Thyroid gland (tissue), 4 donors: ENCODE results near the gene SAT2. TPM values are rescaled to one million over a fixed set of nuclear protein-coding genes. Genes with fewer than 3 reads are reported as not detected.
A peak's percentile ranks its signal among the peaks of the same experiment; 100 is the strongest.

ENCODE experiments used
- DNase-seq, 2 donors: peaks; one replicate each; pipeline ENCODE4 v3.0.0-alpha.2; 2019
- H3K27ac ChIP-seq, 3 donors: fragments of 200-600 bp; sonication (generic); 1 replicate in 2 of 3; 2 replicates in 1 of 3; pipeline ENCODE4 v1.5.1; 2016 to 2019; ENCODE audit warnings: mild to moderate bottlenecking in 1 of 3, moderate library complexity in 1 of 3
- H3K27me3 ChIP-seq: fragments of 200-600 bp; sonication (generic); one replicate; pipeline ENCODE4 v1.5.1; 2019
- H3K36me3 ChIP-seq, 2 donors: fragments of 200-600 bp; sonication (generic); one replicate each; pipeline ENCODE4 v1.5.1; 2016 to 2019
- H3K4me1 ChIP-seq, 2 donors: fragments of 200-600 bp; sonication (generic); one replicate each; pipeline ENCODE4 v1.5.1; 2017 to 2019
- H3K4me3 ChIP-seq, 3 donors: fragments of 200-600 bp; sonication (generic); replicated peaks in 1 of 3; 1 replicate in 2 of 3; 2 replicates in 1 of 3; pipeline ENCODE4 v1.5.1; 2016; ENCODE audit warnings: mild to moderate bottlenecking in 1 of 3
- H3K9me3 ChIP-seq: fragments of 200-600 bp; sonication (generic); one replicate; pipeline ENCODE4 v1.5.1; 2017
- CTCF ChIP-seq, 6 experiments: fragments of 200-600 bp in 3 of 6; fragments of 450-650 bp in 3 of 6; sonication (generic) in 3 of 6; IDR thresholded peaks; one replicate each; pipeline ENCODE4 v1.5.1; 2016 to 2019; ENCODE audit warnings: antibody characterized with exemption in 6 of 6, mild to moderate bottlenecking in 2 of 6, inconsistent platforms in 1 of 6, moderate library complexity in 1 of 6
- POLR2A ChIP-seq, 2 donors: fragments of 450-650 bp; IDR thresholded peaks; one replicate each; pipeline ENCODE4 v1.6.1; 2017; ENCODE audit warnings: antibody characterized with exemption in 2 of 2, mild to moderate bottlenecking in 2 of 2, moderate library complexity in 1 of 2
- WGBS, 2 donors: methylation state at CpG; one replicate each; pipeline ENCODE4 v1.1.5; 2017; 5-methylcytosine and 5-hydroxymethylcytosine counted together
- intact Hi-C: fragments of 100-400 bp; cut with DNase I; formaldehyde crosslinking; loops from one replicate; pipeline ENCODE4 v1.15.1; 2023
- total RNA-seq, 4 donors: library from RNA; depleted of rRNA; stranded (reverse); fragments of >200 nt; gene quantifications; one replicate each; pipeline ENCODE4 v1.2.3, GENCODE V29; 2016

The SAT2 gene
- total RNA-seq, 4 donors from 2014 or later, result 59.5 to 74.2 (median 61.9) TPM

GRCh38 chr17:7652388-7653356 lies 25.1 kb upstream of the SAT2 start:
- no peaks in the 10 kb centered on the region for H3K9me3 ChIP-seq
- H3K36me3 ChIP-seq, result no peaks in the 10 kb centered on the region
- H3K4me1 ChIP-seq, result peaks cover 17 to 20% of the 10 kb centered on the region in 2 donors
- peak; percentile 24 to 29 for DNase-seq
- H3K4me3 ChIP-seq, result no peak overlapping the region
- intact Hi-C loops, result no loop called here
- H3K27ac ChIP-seq, result no peak overlapping the region
- no peak for TF ChIP-seq CTCF (IDR thresholded peaks at IDR 0.05)
- 68 to 70% methylated on average over 11 to 12 of the region's 12 CpGs for WGBS, 2 donors
- no peaks in the 10 kb centered on the region for H3K27me3 ChIP-seq

- Histone ChIP-seq H3K4me1 (peaks cover 17 to 20% of the 10 kb centered on the region in 2 donors), H3K9me3 (no peaks in the 10 kb centered on the region), H3K4me3 (peak overlapping the region; percentile 3 to 44 (median 11)), H3K36me3 (no peaks in the 10 kb centered on the region), H3K27ac (peak overlapping the region in 2 of 3 donors; percentile 20 to 50), H3K27me3 (no peaks in the 10 kb centered on the region)
- DNase-seq, result peak; percentile 11 to 37
- 9 to 22% methylated on average over 2 to 16 of the region's 54 CpGs for WGBS, 2 donors
- intact Hi-C loops, result no loop called here
- TF ChIP-seq POLR2A (IDR thresholded peaks at IDR 0.05), result no peak
- TF ChIP-seq CTCF (IDR thresholded peaks at IDR 0.05), result no peak
Measured at GRCh38 chr17:7651665-7652387, 24.2 kb upstream of the SAT2 start.

GRCh38 chr17:7651097-7651664 lies 23.6 kb upstream of the SAT2 start:
- H3K27ac ChIP-seq, result peak overlapping the region in 2 of 3 donors; percentile 20 to 50
- no peak for TF ChIP-seq CTCF (IDR thresholded peaks at IDR 0.05)
- 1 to 2% methylated on average over 22 to 35 of the region's 45 CpGs for WGBS, 2 donors
- H3K4me1 ChIP-seq, result peaks cover 17 to 20% of the 10 kb centered on the region in 2 donors
- H3K4me3 ChIP-seq, result peak overlapping the region; percentile 3 to 44 (median 11)
- intact Hi-C loops, result no loop called here
- H3K36me3 ChIP-seq, result no peaks in the 10 kb centered on the region
- no peaks in the 10 kb centered on the region for H3K9me3 ChIP-seq
- no peak for DNase-seq
- no peaks in the 10 kb centered on the region for H3K27me3 ChIP-seq

- Histone ChIP-seq H3K9me3 (no peaks in the 10 kb centered on the region), H3K4me1 (peaks cover 17 to 20% of the 10 kb centered on the region in 2 donors), H3K4me3 (peak within 1 kb of the TSS; percentile 11 to 44 (median 15)), H3K27ac (peak within 1 kb of the TSS in 2 of 3 donors; percentile 20 to 50), H3K27me3 (no peaks in the 10 kb centered on the region), H3K36me3 (no peaks in the 10 kb centered on the region)
- peak; percentile 75 to 85 for DNase-seq
- intact Hi-C loops, result no loop called here
- no peak for TF ChIP-seq POLR2A (IDR thresholded peaks at IDR 0.05)
- TF ChIP-seq CTCF (IDR thresholded peaks at IDR 0.05), result no peak
- WGBS, 2 donors, result 3 to 4% methylated on average over 10 to 22 of the region's 34 CpGs
Measured at GRCh38 chr17:7650509-7651096, 23.0 kb upstream of the SAT2 start, which contains the start of gene ATP1B2. TSS of gene ATP1B2 (plus strand) at chr17:7650926. CDS start at chr17:7651519, 593 bp downstream.
